ENCODE data around the gene SOHLH1. TPM values are rescaled to one million over a fixed set of nuclear protein-coding genes. Genes with fewer than 3 reads are reported as not detected.
A peak's percentile ranks its signal among the peaks of the same experiment; 100 is the strongest.

The SOHLH1 gene
- total RNA-seq, 2 donors from 2014 or later = not detected

DNA sequence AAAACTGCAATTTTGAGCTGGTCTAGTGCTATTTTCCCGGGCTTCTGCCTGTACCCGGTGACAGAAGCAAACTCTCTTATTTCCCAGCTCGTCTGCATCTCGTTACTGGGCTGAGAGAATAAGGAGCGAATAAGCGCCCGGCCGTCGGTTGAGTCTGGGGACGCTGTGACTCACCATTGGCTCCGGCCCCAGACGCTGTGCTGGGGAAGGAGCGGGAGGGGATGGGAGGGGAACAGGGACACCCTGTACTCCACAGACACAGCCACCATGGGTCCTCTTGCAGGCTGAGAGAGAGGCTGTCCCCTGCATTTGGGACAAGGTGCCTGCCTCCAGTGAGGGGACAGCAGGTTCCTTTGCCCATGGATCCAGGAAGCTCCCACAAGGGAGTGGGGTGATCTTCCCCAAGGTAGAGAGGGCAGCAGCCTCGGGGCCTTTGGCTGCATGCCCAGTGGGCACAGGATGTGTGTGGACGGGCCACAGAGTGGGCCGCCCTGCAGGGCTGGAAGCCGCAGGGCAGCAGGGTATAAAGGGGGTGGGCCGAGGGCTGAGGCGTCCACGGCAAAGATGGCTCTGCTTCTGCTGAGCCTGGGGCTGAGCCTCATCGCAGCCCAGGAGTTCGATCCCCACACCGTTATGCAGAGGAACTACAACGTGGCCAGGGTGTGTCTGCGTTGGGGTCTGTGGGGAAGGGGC, 36.4 kb downstream of the SOHLH1 start, which contains the start of gene LCN9:
Gene LCN9 (plus strand): TSS at position 552 of the 693 bp plus-strand sequence. CDS start 13 bp downstream, at position 565.
- ATAC-seq (no peak), DNase-seq (ENCODE audit: low spot score in 2 of 2) (no peak)
- no peaks in the 10 kb centered on the region for H3K36me3 Mint-ChIP-seq
- H3K9me3 Mint-ChIP-seq = no peaks in the 10 kb centered on the region
- H3K27ac Mint-ChIP-seq = no peak within 1 kb of the TSS

DNA sequence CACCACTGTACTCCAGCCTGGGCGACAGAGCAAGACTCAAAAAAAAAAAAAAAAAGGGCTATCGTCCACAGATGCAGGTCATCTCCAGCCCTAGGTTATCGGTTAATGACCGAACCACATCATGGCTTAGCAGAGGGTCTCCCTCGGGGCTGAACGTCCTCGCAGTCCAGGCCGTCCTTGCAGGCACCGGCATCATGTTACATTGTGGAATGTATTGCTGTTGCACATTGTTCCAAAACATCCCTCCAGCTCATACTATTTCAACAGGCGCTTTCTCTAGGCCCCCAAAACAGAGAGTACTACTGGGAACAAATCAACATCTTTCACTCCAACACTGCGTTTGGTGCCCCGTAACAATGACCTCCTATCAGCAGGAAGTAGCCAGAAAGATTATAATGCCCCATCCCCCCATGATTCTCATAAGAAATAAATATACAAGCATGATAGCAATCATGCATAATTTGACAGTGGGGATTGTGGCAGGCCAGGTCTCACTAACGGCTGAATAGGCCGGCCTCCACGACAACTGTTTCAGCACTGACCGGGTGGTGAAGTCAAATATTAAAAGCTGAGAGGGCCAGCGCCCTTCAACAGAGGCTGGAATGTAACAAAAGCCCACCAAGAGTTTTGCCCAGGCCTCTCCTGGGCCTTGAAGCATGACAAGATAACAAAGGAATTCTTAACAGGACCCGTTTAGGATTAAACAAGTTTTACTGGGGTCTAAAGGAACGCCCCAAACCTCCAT, 37.3 kb downstream of the SOHLH1 start:
- Mint-ChIP-seq H3K27ac (no peak overlapping the region), H3K36me3 (no peaks in the 10 kb centered on the region), H3K9me3 (no peaks in the 10 kb centered on the region)
- DNase-seq (ENCODE audit: low spot score in 2 of 2) = no peak
- no peak for ATAC-seq

DNA sequence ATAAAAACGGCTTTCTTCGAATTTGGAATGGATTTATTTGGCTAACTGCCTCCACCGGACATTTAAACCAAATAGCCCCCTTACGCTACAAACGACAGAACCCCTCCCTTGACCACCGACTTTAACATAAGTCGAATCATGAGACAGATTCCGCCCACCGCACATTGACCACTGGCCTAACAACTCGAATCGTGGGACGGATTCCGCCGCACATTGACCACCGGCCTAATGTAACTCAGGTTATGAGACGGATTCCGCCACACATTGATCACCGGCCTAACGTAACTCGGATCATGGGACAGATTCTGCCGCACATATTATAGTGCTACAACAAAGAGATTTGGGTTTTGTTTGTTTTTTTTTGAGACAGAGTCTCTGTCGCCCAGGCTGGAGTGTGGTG, 38.9 kb downstream of the SOHLH1 start:
- DNase-seq (ENCODE audit: low spot score in 2 of 2) = no peak
- ATAC-seq = no peak
- Mint-ChIP-seq H3K36me3 (no peaks in the 10 kb centered on the region), H3K9me3 (no peaks in the 10 kb centered on the region), H3K27ac (no peak overlapping the region)

DNA sequence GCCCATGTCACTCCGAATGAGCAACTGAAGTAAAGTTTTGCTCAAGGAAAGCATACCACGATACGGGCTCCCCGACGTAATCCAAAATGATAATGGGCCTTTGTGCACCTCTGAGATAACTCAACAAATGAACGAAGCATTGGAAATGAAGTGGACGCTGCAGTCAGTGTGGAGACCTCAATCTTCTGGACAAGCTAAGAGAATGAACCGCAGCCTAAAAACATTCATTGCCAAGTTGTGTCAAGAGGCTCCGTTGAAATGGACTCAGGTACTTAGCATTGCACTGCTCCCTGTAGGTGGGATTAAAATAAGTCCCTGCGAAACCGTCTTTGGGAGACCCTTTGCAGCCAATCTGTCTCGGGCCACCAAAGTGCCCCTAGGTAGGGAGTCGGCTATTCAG, 40.0 kb downstream of the SOHLH1 start:
- no peaks in the 10 kb centered on the region for H3K9me3 Mint-ChIP-seq
- no peaks in the 10 kb centered on the region for H3K36me3 Mint-ChIP-seq
- ATAC-seq (no peak), DNase-seq (ENCODE audit: low spot score in 2 of 2) (no peak)
- no peak overlapping the region for H3K27ac Mint-ChIP-seq

DNA sequence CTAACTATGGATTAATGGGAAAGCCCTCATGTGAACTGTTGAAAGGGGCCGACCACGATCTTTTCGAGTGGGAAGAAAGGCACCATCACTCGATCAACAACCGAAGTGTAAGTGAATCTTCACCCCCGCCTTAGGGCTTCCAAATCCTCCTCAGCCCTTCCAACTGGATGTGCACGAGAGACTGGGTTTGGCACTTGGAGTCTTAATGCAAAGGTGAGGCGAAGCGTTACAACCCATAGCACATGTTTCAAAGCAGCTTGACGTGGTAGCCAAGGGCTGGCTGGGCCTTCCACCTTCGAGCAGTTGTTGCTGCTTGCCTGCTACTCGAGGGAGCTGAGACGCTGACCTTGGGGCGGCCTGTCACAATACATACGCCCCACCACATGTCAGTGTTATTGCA, 41.9 kb downstream of the SOHLH1 start:
- no peaks in the 10 kb centered on the region for H3K9me3 Mint-ChIP-seq
- no peaks in the 10 kb centered on the region for H3K36me3 Mint-ChIP-seq
- DNase-seq (ENCODE audit: low spot score in 2 of 2) (no peak), ATAC-seq (no peak)
- H3K27ac Mint-ChIP-seq = no peak overlapping the region

DNA sequence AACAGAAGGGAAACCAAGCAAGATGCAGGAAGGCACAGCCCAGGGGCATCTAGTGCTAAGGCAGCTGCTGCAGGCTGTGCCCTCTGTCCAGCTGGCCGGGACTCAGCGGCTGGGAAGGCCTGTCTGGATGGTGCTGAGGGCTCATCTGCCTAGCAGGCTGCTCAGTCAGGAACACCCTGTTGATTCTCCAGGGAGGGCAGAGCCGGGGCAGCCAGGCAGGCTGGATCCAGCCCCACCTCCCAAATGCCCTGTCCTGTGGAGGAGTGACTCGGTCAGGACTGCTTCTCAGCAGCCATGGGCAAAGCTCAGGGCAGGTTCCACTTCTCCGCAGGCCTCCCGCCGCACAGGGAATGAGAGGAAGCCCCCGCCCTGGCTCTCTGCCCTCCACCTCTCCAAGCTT, 44.0 kb downstream of the SOHLH1 start:
- H3K27ac Mint-ChIP-seq = no peak overlapping the region

DNA sequence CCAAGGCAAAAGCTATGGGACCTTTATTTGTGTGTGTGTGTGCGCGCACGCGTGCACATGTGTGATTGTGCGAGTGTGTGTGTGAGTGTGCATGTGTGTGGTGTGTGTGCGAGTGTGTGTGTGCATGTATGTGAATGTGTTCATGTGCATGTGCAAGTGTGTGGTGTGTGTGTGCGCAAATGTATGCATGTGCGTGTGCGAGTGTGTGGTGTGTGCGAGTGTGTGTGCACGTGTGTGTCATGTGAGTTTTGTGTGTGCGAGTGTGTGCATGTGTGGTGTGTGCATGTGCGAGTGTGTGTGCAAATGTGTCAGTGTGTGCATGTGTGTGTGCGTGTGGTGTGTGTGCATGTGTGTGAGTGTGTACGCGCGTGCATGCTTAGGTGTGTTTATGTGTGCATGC, 48.9 kb downstream of the SOHLH1 start:
- no peak for ATAC-seq
- H3K27ac Mint-ChIP-seq = no peak overlapping the region
- peaks cover 22 to 32% of the 10 kb centered on the region in 2 donors for H3K9me3 Mint-ChIP-seq
- peaks cover 15 to 19% of the 10 kb centered on the region in 2 donors for H3K36me3 Mint-ChIP-seq
- no peak for DNase-seq (ENCODE audit: low spot score in 2 of 2)

More for the DNA sequence above, 44.0 kb downstream of the SOHLH1 start:
- peaks cover 0 to 2% of the 10 kb centered on the region in 2 donors for H3K36me3 Mint-ChIP-seq
- ATAC-seq (no peak), DNase-seq (ENCODE audit: low spot score in 2 of 2) (no peak)
- peaks cover 2 to 3% of the 10 kb centered on the region in 2 donors for H3K9me3 Mint-ChIP-seq

DNA sequence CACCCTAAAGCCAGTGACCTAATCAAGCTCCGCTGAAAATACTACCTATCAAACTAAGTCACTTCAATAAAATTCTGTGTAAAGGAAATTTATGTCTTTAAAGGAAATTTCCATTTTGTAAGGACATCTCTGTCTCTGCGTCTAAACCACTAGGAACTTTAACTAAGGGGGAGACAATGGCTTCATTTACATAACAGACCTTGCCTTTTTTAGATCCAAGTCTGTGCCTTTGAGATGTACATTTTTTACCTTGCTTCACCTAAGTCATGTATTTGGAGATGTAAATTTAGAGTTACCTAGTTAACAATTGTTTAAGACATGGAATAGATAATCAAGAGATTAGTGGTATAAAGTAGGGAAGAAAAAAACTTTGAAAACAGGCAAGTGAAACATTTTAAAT, 49.8 kb downstream of the SOHLH1 start:
- Mint-ChIP-seq H3K9me3 (peaks cover 31 to 41% of the 10 kb centered on the region in 2 donors), H3K36me3 (peaks cover 24 to 28% of the 10 kb centered on the region in 2 donors), H3K27ac (no peak overlapping the region)
- no peak for DNase-seq (ENCODE audit: low spot score in 2 of 2)
- ATAC-seq = no peak

DNA sequence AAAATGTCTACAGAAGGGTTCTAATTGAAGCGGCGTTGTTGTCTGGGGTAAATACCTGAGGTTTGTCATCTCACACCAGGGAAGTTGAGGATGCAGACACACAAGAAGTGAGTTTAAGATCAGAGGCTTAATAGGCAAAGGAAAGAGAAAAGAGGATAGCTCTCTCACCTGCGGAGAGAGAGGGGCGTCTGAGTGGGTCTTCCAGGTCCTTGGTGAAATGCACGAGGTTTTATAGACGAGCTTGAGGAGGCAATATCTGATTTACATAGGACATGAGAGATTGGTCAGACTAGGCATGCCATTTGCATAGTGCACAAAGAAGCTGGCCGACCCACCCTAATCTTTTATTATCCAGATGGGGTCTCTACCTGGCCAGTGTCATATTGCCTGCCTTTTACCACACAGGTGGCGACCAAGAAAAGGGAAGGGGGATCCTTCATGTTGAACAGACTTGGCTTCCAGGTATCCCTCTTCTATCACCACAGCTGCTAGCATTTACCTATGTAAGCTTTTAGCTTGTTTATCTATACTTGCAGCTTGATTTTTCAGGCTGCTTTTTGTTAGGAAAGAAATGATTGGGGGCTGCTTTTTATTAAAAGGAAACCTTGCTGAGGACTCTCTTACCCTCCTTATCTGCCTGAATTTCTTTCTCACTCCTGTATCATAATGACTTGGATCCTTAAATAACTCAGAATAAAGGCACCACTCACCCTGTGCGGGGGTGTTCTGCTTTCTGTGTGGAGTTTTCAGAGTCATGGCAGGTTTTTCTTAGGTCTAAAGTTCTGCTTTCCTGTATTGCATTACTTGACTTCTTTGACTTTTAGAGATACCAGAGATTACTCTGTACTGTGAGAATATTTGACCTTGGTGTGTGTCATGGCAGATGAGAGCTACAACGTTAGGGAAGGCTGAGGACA, 50.5 kb downstream of the SOHLH1 start:
- peaks cover 36 to 46% of the 10 kb centered on the region in 2 donors for H3K9me3 Mint-ChIP-seq
- ATAC-seq (no peak), DNase-seq (ENCODE audit: low spot score in 2 of 2) (no peak)
- no peak overlapping the region for H3K27ac Mint-ChIP-seq
- H3K36me3 Mint-ChIP-seq = peaks cover 29 to 30% of the 10 kb centered on the region in 2 donors

DNA sequence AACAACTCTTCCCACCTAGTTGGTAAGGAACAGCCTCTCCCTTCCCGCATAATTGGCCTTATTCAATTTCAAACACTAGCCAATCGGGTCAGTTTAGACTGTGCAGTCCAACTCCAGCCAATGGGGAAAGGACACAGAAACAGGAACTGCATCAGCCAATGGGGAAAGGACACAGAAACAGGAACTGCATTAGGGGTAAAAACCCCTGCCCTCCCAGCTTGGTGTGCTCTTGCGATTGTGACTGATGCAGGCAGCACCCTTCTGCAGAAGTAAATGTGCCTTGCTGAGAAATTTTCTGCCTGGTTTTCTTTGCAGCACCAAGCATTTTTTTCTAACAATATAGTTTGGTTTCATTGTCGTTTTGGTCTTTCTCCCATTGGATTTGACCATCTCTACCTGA, 51.4 kb downstream of the SOHLH1 start:
- peaks cover 35 to 36% of the 10 kb centered on the region in 2 donors for H3K36me3 Mint-ChIP-seq
- H3K9me3 Mint-ChIP-seq = peaks cover 43 to 54% of the 10 kb centered on the region in 2 donors
- DNase-seq (ENCODE audit: low spot score in 2 of 2) (no peak), ATAC-seq (no peak)
- H3K27ac Mint-ChIP-seq = no peak overlapping the region

DNA sequence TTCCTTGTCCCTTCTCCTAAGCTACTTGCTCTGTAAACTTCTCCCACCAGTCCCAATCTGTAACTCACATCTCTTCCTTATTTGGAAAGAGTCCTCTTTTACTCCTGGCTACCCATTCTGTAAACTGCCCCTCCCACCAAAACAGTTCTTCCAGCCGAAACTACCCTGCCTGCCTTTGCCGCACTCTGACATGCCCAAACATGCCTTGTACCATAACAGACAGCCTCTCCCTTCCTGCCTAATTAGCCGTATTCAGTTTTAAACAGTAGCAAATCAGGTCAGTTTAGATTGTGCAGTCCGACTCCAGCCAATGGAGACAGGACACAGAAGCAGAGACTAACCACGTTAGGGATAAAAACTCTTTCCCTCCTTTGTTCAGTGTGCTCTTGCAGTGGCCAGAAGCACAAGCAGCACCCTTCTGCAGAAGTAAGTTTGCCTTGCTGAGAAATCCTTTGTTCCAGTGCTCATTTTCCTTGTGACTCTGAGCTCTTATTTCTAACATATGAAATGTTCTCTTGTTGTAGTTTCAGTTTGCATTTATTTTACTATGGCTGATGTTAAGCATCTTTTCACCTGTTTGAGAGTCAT, 54.6 kb downstream of the SOHLH1 start:
- no peak for DNase-seq (ENCODE audit: low spot score in 2 of 2)
- ATAC-seq = no peak
- Mint-ChIP-seq H3K36me3 (peaks cover 29 to 36% of the 10 kb centered on the region in 2 donors), H3K27ac (peak overlapping the region; percentile 29 to 35), H3K9me3 (peaks cover 41 to 52% of the 10 kb centered on the region in 2 donors)

Other genes starting within 250 kb of the SOHLH1 start
- under 1 TPM; 0.14 to 0.54 TPM for gene PPP1R26, start 219.7 kb downstream of the SOHLH1 start, total RNA-seq
- 10 to 100 TPM; 16.4 to 53.7 TPM for gene MRPS2, start 198.8 kb downstream of the SOHLH1 start, total RNA-seq
- gene LCN1, start 178.0 kb downstream of the SOHLH1 start, total RNA-seq = not detected
- gene OBP2A, start 153.4 kb downstream of the SOHLH1 start, total RNA-seq = not detected
- gene PAEP, start 137.7 kb downstream of the SOHLH1 start, total RNA-seq = not detected
- gene GLT6D1, start 59.9 kb downstream of the SOHLH1 start, total RNA-seq = not detected
- not detected for gene LCN9, start 36.2 kb downstream of the SOHLH1 start, total RNA-seq
- not detected for gene KCNT1, start 2.7 kb upstream of the SOHLH1 start, total RNA-seq
- 10 to 100 TPM; 38.1 to 40.6 TPM for gene CAMSAP1, start 208.1 kb upstream of the SOHLH1 start, total RNA-seq

Data from activated naive CD4-positive, alpha-beta T cell treated with anti-CD3 and anti-CD28 coated beads, Interleukin-2, amount 50 U/mL, for 72 hours (primary cell).